COR-L47 (cell line): ENCODE data around the gene PEX6.

Experiments used
- DNase-seq: peaks from one replicate; lab custom pipeline; 2025; lab: John Stamatoyannopoulos, UW

The PEX6 gene

GRCh38 chr6:42993445-42993844 is 14.5 kb upstream of the PEX6 start:
- no peak for DNase-seq

GRCh38 chr6:42989923-42990322 is 10.9 kb upstream of the PEX6 start:
- no peak for DNase-seq

DNA sequence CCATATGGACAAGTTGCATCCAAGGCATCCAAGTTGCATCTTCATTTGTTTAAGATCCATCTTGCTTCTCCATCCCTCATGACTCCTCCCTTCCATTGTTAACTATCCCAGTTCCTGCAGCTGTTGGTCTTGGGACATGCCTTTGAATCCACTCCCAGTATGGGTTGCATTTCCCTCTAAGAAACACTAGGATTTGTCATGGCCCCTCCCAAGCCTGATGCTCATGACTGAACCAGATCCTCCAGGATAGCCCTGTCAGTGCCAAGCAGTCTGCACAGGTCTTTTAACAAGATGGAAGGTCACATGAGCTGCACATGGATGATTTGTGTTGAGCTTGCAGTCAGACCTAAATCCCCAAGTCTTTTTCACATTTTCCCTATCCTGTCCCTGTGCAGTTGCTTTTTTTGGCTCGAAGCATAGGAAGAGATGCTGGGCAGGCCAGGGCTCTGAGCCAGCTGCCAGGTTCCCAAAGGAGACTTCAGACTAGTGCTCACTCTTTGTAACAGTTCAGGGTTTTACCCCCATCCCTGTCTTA is 9.6 kb upstream of the PEX6 start:
- DNase-seq = no peak

DNA sequence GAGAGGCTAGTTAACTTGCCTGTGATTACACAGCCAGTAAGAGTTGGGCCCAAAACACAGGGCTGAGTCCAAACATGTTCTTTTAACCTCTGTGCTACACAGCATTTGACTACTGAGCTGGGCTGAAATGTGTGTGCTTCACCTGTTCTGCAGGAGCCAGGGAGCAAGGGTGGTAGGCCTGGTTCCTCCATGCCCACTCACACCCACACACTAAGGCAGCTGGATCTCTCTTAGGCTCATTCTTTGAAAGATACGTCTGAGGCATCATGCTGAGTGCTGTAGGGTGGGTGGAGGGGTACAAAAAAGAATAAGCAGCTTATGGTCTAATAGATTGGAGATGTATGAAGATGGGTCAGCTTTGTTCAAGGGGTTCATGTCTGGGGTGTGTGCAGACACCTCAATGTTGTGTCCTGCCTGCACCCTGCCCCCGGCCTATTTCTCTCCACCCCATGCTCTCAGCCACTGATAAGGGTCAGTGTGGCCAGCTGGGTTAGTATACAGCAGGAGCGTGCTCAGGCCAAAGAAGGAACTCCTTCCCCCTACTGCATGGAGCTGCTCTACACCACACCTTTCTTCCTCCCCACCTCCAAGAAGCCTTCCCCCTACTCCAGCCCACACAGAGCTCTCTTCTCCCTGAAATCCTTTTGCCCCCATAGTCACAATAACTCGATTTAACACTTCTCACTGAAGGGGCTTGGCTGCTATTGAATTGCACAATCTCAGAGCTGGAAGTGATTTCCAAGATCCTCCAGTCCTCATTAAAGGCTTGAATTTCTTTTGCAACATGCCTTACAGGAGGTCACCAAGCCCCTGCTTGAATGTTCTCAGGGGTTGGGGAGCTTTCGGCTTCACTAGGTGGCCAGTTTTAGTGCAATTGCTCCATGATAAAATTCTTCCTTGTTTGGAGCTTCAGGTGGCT is 8.8 kb upstream of the PEX6 start:
- no peak for DNase-seq

GRCh38 chr6:42984924-42985475 is 6.0 kb upstream of the PEX6 start:
- DNase-seq = no peak

GRCh38 chr6:42984001-42984923 is 5.3 kb upstream of the PEX6 start, which contains the start of gene PPP2R5D:
TSS of gene PPP2R5D (plus strand) at chr6:42984570. CDS start at chr6:42984678, 108 bp downstream.
- peak; percentile 98 for DNase-seq

- DNase-seq = no peak
Measured at GRCh38 chr6:42981836-42982235, 2.9 kb upstream of the PEX6 start.

DNA sequence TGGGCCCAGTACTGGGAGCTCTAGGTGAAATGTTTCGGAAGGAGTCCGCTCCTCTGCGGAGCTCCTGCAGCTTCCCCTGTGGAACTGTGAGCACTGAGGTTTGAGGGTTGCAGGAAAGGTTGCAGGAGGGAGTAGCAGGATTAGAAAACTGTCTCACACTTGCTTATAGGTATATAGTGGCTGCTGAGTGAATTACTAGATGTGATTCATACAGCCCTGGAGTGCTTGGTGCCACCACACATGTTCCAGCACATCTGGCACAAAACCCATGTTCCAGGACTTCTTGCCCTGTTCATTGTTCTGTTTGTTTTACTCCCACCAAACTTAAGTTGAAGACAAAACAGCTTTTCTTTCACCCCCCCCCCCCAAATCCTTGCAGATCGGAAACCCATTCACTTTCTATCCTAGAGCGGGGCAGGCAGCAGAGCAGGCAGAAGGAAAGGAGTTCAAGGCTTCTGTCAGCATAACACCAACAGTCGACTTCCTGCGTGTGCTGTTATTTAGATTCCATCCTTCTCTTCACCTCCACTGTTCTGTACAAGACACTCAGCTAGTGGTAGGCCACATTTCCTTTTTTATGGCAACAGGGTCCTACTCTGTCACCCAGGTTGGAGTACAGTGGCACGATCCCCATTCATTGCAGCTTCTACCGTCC is 669 bp upstream of the PEX6 start:
- peak; percentile 19 for DNase-seq

- no peak for DNase-seq
Measured at GRCh38 chr6:42978487-42978838, 518 bp downstream of the PEX6 start.

DNA sequence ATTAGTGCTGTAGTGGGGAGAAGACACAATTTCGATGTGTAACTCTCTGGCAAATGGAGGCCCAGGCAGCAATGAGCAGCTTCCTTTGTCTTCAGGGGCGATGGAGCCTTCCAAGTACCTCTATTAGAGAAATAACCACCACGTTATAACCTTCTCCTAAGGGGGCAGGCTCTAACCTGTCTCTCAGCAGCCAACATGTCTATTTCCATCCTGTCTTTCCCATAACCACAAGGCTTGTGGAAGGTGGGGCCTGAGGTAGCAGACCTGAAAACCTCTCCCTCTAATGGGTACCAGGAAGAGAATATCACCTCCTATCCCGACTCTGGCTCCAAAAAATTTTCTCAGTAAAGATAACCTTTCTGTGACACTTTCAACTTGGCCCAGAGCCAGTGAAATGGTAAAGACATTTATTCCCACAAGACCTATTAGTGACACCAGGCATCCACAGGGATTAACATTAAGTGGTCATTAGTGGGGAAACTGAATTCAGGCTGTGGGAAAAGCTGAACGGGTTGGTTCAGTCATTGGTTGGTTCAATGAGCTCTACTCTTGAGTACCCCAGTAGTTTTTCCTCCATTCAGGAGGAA is 4.0 kb downstream of the PEX6 start:
- DNase-seq = no peak

DNA sequence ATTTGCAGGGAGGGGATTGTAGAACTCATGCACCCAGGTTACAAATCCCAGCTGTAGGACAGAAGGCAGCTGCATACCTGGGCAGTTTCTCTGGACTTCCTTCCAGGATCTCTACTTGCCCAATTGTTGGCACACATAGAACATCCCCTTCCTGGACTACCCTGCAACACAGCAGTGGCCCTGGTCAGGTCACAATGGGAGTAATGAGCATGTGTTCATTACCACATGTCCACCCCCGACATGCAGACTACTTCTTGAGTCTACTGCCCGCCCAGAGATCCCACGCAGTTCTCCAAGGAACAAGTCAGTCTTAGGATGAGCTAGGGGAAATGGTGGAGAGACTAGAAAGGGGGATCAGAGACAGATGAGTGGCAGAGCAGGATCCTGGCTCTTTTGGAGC is 5.1 kb downstream of the PEX6 start:
- DNase-seq = no peak

GRCh38 chr6:42971746-42972327 is 7.1 kb downstream of the PEX6 start:
- DNase-seq = no peak

- no peak for DNase-seq
Measured at GRCh38 chr6:42970871-42971612, 7.9 kb downstream of the PEX6 start.

GRCh38 chr6:42969934-42970333 is 9.0 kb downstream of the PEX6 start:
- no peak for DNase-seq

GRCh38 chr6:42969431-42969830 is 9.6 kb downstream of the PEX6 start:
- no peak for DNase-seq

DNA sequence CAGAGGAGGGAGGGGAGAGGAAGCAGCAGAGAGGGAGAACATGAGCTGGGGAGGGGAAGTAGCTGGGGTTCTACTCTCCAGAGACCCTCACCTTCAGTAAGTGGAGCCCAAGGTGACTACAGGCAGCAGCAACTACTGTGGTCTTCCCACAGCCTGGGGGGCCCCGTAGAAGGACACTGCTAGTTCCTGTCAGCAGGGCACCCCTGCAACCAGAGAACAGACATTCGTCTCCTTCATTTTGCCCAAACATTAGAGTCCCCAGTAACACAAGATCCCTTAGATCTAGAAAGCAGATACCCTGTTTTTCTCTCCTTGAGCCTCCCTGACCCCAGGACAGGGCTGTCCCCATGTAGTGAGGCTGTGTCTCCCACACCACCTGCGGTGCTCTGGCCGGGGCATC is 10.2 kb downstream of the PEX6 start:
- DNase-seq = no peak

- DNase-seq = no peak
Measured at GRCh38 chr6:42968126-42968701, 10.8 kb downstream of the PEX6 start.

DNA sequence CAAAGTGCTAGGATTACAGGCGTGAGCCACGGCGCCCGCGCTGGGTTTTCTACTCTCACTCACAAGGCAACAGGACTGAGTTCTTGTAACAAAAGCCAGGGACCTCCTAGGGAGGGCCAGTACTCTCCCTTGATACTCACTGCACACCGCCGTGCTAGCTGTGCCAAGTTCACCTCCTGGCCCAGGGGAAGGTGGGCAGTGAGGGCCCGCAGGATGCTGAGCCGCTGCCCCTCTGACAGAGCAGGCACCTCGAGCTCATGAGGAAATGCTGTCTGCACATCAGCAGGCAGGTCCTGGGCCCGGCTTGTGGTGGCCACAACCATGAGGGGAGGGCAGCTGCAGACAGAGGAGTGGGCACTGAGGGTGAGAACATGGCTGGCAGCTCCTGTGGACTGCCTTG is 11.8 kb downstream of the PEX6 start:
- DNase-seq = no peak

DNA sequence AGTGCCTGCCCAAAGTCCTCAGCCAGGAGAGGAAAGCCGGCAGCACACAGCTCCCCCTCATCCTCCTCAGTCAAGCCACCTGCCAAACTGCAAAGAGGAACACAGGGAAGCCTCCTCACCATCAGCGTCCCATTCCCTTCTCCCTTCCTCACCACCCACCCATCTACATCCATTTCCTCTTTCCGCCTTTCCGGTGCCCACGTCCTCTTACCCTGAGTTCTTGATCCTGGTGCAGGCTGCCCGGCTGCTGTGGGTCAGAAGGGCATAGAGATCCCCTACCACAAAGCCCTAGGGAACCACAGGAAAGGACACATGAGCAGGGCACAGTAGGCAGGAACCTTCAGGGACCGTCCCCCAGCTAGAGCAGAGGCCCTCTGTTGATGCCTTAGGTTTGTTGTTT is 12.4 kb downstream of the PEX6 start:
- no peak for DNase-seq
